Prostate gland (tissue), 2 donors: ENCODE results near the gene RHBDD1.

Experiments
- POLR2AphosphoS5 ChIP-seq: sonication (generic); formaldehyde crosslinking; IDR thresholded peaks from one replicate; pipeline ENCODE4 v1.6.1; 2017; ENCODE audit warnings: antibody characterized with exemption
- TF ChIP-seq, protein P1 (sequence below), 4 experiments: fragments of 200-600 bp in 2 of 4; fragments of 450-650 bp in 2 of 4; sonication (generic) in 2 of 4; IDR thresholded peaks; 1 replicate in 3 of 4; 2 replicates in 1 of 4; pipeline ENCODE4 v1.5.1; 2016 to 2019; ENCODE audit warnings: antibody characterized with exemption in 4 of 4, mild to moderate bottlenecking in 2 of 4, moderate library complexity in 2 of 4

GRCh38 chr2:226829721-226830631 lies 5.9 kb upstream of the RHBDD1 start:
- TF ChIP-seq, protein P1, sequence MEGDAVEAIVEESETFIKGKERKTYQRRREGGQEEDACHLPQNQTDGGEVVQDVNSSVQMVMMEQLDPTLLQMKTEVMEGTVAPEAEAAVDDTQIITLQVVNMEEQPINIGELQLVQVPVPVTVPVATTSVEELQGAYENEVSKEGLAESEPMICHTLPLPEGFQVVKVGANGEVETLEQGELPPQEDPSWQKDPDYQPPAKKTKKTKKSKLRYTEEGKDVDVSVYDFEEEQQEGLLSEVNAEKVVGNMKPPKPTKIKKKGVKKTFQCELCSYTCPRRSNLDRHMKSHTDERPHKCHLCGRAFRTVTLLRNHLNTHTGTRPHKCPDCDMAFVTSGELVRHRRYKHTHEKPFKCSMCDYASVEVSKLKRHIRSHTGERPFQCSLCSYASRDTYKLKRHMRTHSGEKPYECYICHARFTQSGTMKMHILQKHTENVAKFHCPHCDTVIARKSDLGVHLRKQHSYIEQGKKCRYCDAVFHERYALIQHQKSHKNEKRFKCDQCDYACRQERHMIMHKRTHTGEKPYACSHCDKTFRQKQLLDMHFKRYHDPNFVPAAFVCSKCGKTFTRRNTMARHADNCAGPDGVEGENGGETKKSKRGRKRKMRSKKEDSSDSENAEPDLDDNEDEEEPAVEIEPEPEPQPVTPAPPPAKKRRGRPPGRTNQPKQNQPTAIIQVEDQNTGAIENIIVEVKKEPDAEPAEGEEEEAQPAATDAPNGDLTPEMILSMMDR (IDR thresholded peaks at IDR 0.05): no peak
- TF ChIP-seq POLR2AphosphoS5: no peak
